Esophagus squamous epithelium (tissue), 5 donors: ENCODE measurements around the gene CA7. TPM values are rescaled to one million over a fixed set of nuclear protein-coding genes. Genes with fewer than 3 reads are reported as not detected.

Experiments
- DNase-seq: peaks from one replicate; lab custom pipeline; 2025; lab: John Stamatoyannopoulos, UW
- H3K27ac ChIP-seq, 4 donors: fragments of 200-600 bp; sonication (generic); one replicate each; pipeline ENCODE4 v1.5.1; 2016 to 2019; ENCODE audit warnings: mild to moderate bottlenecking in 1 of 4
- H3K27me3 ChIP-seq, 4 donors: fragments of 200-600 bp; sonication (generic); 1 replicate in 3 of 4; 2 replicates in 1 of 4; pipeline versions ENCODE4 v1.5.1 to v1.6.0; 2017 to 2021; ENCODE audit warnings: antibody characterized with exemption in 1 of 4
- H3K36me3 ChIP-seq, 3 donors: fragments of 200-600 bp; sonication (generic); one replicate each; pipeline ENCODE4 v1.5.1; 2016 to 2019
- H3K4me1 ChIP-seq, 3 donors: fragments of 200-600 bp; sonication (generic); one replicate each; pipeline ENCODE4 v1.5.1; 2017 to 2019
- H3K4me3 ChIP-seq, 4 donors: fragments of 200-600 bp; sonication (generic); 1 replicate in 3 of 4; 2 replicates in 1 of 4; pipeline ENCODE4 v1.5.1; 2016 to 2019; ENCODE audit warnings: mild to moderate bottlenecking in 2 of 4, moderate library complexity in 1 of 4
- H3K9me3 ChIP-seq, 3 donors: fragments of 200-600 bp; sonication (generic); one replicate each; pipeline ENCODE4 v1.5.1; 2016 to 2019
- CTCF ChIP-seq, 6 experiments: fragments of 450-650 bp in 4 of 6; fragments of 200-600 bp in 2 of 6; sonication (generic) in 2 of 6; IDR thresholded peaks; one replicate each; pipeline ENCODE4 v1.5.1; 2016 to 2019; ENCODE audit warnings: antibody characterized with exemption in 6 of 6, mild to moderate bottlenecking in 4 of 6, moderate library complexity in 4 of 6
- POLR2A ChIP-seq, 4 donors: fragments of 450-650 bp; IDR thresholded peaks; one replicate each; pipeline ENCODE4 v1.6.1; 2017; ENCODE audit warnings: antibody characterized with exemption in 4 of 4, mild to moderate bottlenecking in 4 of 4, moderate library complexity in 3 of 4
- WGBS, 2 donors: methylation state at CpG; one replicate each; pipeline ENCODE4 v1.1.5; 2018; 5-methylcytosine and 5-hydroxymethylcytosine counted together
- intact Hi-C: fragments of 100-400 bp; cut with DNase I; formaldehyde crosslinking; loops from one replicate; pipeline ENCODE4 v1.15.0; 2022
- total RNA-seq, 4 donors: library from RNA; depleted of rRNA; stranded (reverse); fragments of >200 nt; gene quantifications; one replicate each; pipeline ENCODE4 v1.1.0, GENCODE V29; 2016
- donor health status: DM: yes; HTN: yes; CAD: no.

CA7 gene
- total RNA-seq, 4 donors from 2014 or later = not detected

- no peak for DNase-seq
- peaks cover 0 to 7% (median 0%) of the 10 kb centered on the region in 4 donors for H3K27me3 ChIP-seq
- no peaks in the 10 kb centered on the region for H3K4me1 ChIP-seq
- H3K27ac ChIP-seq = no peak overlapping the region
- intact Hi-C loops = no loop called here
- no peak for TF ChIP-seq CTCF (IDR thresholded peaks at IDR 0.05)
- TF ChIP-seq POLR2A (IDR thresholded peaks at IDR 0.05) = no peak
- no peak overlapping the region for H3K4me3 ChIP-seq
- 82 to 83% methylated on average over 7 to 11 of the region's 15 CpGs for WGBS, 2 donors
- H3K9me3 ChIP-seq = no peaks in the 10 kb centered on the region
- H3K36me3 ChIP-seq = no peaks in the 10 kb centered on the region
These were observed 9.3 kb downstream of the CA7 start for GRCh38 chr16:66853261-66854139.

- no peak for DNase-seq
These were observed 12.0 kb downstream of the CA7 start for GRCh38 chr16:66856184-66856730.

GRCh38 chr16:66856801-66857200 lies 12.6 kb downstream of the CA7 start:
- intact Hi-C loops = no loop called here
- no peaks in the 10 kb centered on the region for H3K9me3 ChIP-seq
- no peaks in the 10 kb centered on the region for H3K27me3 ChIP-seq
- H3K36me3 ChIP-seq = no peaks in the 10 kb centered on the region
- no peak for DNase-seq
- WGBS, 2 donors = no CpG with 5 or more reads among the region's 2 CpGs
- H3K4me3 ChIP-seq = no peak overlapping the region
- H3K27ac ChIP-seq = no peak overlapping the region
- peaks cover 0 to 6% (median 4%) of the 10 kb centered on the region in 3 donors for H3K4me1 ChIP-seq
- TF ChIP-seq CTCF (IDR thresholded peaks at IDR 0.05) (no peak), POLR2A (IDR thresholded peaks at IDR 0.05) (no peak)

More at GRCh38 chr16:66856184-66856730, 12.0 kb downstream of the CA7 start:
- no peak overlapping the region for H3K4me3 ChIP-seq
- no peaks in the 10 kb centered on the region for H3K27me3 ChIP-seq
- H3K27ac ChIP-seq = no peak overlapping the region
- intact Hi-C loops = no loop called here
- WGBS, 2 donors = 80 to 83% methylated on average over 6 of the region's 6 CpGs
- no peaks in the 10 kb centered on the region for H3K9me3 ChIP-seq
- TF ChIP-seq CTCF (IDR thresholded peaks at IDR 0.05) (no peak), POLR2A (IDR thresholded peaks at IDR 0.05) (no peak)
- peaks cover 0 to 6% (median 4%) of the 10 kb centered on the region in 3 donors for H3K4me1 ChIP-seq
- no peaks in the 10 kb centered on the region for H3K36me3 ChIP-seq

GRCh38 chr16:66857437-66857836 lies 13.2 kb downstream of the CA7 start:
- intact Hi-C loops = no loop called here
- TF ChIP-seq POLR2A (IDR thresholded peaks at IDR 0.05) = no peak
- TF ChIP-seq CTCF (IDR thresholded peaks at IDR 0.05) = no peak

More at GRCh38 chr16:66857437-66857836, 13.2 kb downstream of the CA7 start:
- Histone ChIP-seq H3K27me3 (no peaks in the 10 kb centered on the region), H3K4me1 (peaks cover 0 to 6% (median 4%) of the 10 kb centered on the region in 3 donors), H3K27ac (no peak overlapping the region), H3K4me3 (no peak overlapping the region), H3K9me3 (no peaks in the 10 kb centered on the region), H3K36me3 (no peaks in the 10 kb centered on the region)
- 69 to 88% methylated on average over 6 of the region's 6 CpGs for WGBS, 2 donors
- DNase-seq = no peak
